HepG2 (cell line): ENCODE results near the gene FUT1. TPM values are rescaled to one million over a fixed set of nuclear protein-coding genes. Genes with fewer than 3 reads are reported as not detected.

Experiments
- ARNT2 ChIP-seq: sonication (generic); formaldehyde crosslinking; IDR thresholded peaks from 2 replicates; pipeline ENCODE4 v1.8.0; 2022; ENCODE audit warnings: mild to moderate bottlenecking, low read depth, missing genetic modification reagents, moderate library complexity
- BRD4 ChIP-seq: sonication (generic); formaldehyde crosslinking; IDR thresholded peaks from 2 replicates; pipeline ENCODE4 v1.4.0; 2020; ENCODE audit warnings: missing genetic modification reagents
- DPF2 ChIP-seq: sonication (generic); formaldehyde crosslinking; IDR thresholded peaks from 2 replicates; pipeline ENCODE4 v1.4.0; 2020; ENCODE audit warnings: mild to moderate bottlenecking, low read depth, missing genetic modification reagents, borderline replicate concordance
- NFE2L1 ChIP-seq: sonication (generic); formaldehyde crosslinking; IDR thresholded peaks from 2 replicates; pipeline ENCODE4 v1.4.0; 2020; ENCODE audit warnings: missing genetic modification reagents, mild to moderate bottlenecking, borderline replicate concordance
- SP140L ChIP-seq: sonication (generic); formaldehyde crosslinking; IDR thresholded peaks from 2 replicates; pipeline ENCODE4 v1.4.0; 2020; ENCODE audit warnings: missing genetic modification reagents, borderline replicate concordance
- TEAD2 ChIP-seq: sonication (generic); formaldehyde crosslinking; IDR thresholded peaks from 2 replicates; pipeline ENCODE4 v1.9.0; 2021; ENCODE audit warnings: missing genetic modification reagents
- ZBTB21 ChIP-seq: sonication (generic); formaldehyde crosslinking; IDR thresholded peaks from 2 replicates; pipeline ENCODE4 v1.4.0; 2020; ENCODE audit warnings: missing genetic modification reagents
- ZIK1 ChIP-seq: sonication (generic); formaldehyde crosslinking; IDR thresholded peaks from 2 replicates; pipeline ENCODE4 v1.5.0; 2020; ENCODE audit warnings: mild to moderate bottlenecking, low read depth, missing genetic modification reagents, borderline replicate concordance
- polyA plus RNA-seq, 8 experiments: library from polyadenylated mRNA; depleted of rRNA in 3 of 8; stranded (reverse) in 7 of 8; unstranded in 1 of 8; fragments of >200 nt; fragmentation: Illumina TruSeq in 4 of 8; extraction: Trizol in 4 of 8; gene quantifications; 2 replicates each; pipeline versions ENCODE4 v1.2.1 to v1.2.3, GENCODE V29; 2011 to 2016; ENCODE audit warnings: low read depth in 4 of 8, missing spikeins in 1 of 8, mixed read lengths in 1 of 8; ENCODE audit not compliant: insufficient read depth in 1 of 8
- total RNA-seq, 5 experiments: library from RNA; depleted of rRNA; stranded (reverse); fragments of >200 nt; fragmentation: Illumina TruSeq; extraction: Trizol; gene quantifications; 2 replicates each; pipeline ENCODE4 v1.2.3, GENCODE V29; 2016; ENCODE audit warnings: low read depth in 1 of 5
- TF ChIP-seq, protein P1 (sequence below): sonication (generic); formaldehyde crosslinking; IDR thresholded peaks from one replicate; pipeline ENCODE4 v1.5.1; 2020; ENCODE audit warnings: mild to moderate bottlenecking, missing genetic modification reagents; ENCODE audit errors: not compliant biosample characterization
- TF ChIP-seq, protein P2 (sequence below): sonication (generic); formaldehyde crosslinking; IDR thresholded peaks from 2 replicates; pipeline ENCODE4 v1.4.0; 2020; ENCODE audit warnings: mild to moderate bottlenecking, missing genetic modification reagents
- TF ChIP-seq, protein P3 (sequence below): sonication (generic); formaldehyde crosslinking; IDR thresholded peaks from 2 replicates; pipeline ENCODE4 v1.5.0; 2020; ENCODE audit warnings: mild to moderate bottlenecking, low read depth, missing genetic modification reagents, borderline replicate concordance
- TF ChIP-seq, protein P4 (sequence below): sonication (generic); formaldehyde crosslinking; IDR thresholded peaks from 2 replicates; pipeline ENCODE4 v1.8.0; 2022; ENCODE audit warnings: mild to moderate bottlenecking, missing genetic modification reagents, borderline replicate concordance
- TF ChIP-seq, protein P5 (sequence below): sonication (generic); formaldehyde crosslinking; IDR thresholded peaks from 2 replicates; pipeline ENCODE4 v1.5.0; 2020; ENCODE audit warnings: missing genetic modification reagents
- TF ChIP-seq, protein P6 (sequence below): sonication (generic); formaldehyde crosslinking; IDR thresholded peaks from 2 replicates; pipeline ENCODE4 v1.4.0; 2020; ENCODE audit warnings: mild to moderate bottlenecking, missing genetic modification reagents

The FUT1 gene
- total and polyA plus RNA-seq, 2 of the 13 experiments (the other 11 are each of a cell fraction or from before 2014, with no cell fraction given): 0.07 to 1.1 TPM

DNA sequence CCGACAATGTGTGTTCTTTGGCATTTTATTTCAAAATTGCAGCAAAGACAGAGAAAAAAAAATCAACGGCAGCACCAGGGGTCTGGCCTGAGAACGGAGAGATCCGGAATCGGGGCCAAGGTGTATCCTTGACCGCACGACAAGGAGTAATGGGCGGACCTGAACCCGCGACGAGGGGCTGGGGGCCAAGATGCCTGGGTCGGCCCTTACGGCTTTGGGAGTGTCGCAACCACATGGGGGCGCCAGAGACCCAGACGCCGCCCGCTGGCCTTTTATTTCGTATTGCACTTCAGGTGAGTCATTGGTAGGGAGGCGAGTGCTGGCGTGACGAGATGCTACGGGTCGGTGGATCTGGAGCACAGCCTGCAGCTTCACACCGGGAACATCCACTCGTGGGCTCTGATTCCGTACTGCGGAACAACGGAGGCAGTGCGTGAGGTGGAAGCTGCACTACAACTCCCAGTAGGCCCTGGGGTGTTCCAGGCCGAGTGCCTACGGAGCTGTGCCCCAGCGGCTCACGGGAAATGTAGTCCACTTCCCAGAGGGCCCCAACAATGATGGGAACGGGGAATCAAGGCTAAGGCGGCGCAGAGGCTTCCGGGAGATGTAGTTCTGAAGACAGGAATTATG, 42.7 kb upstream of the FUT1 start (continued):
- TF ChIP-seq, protein P1, sequence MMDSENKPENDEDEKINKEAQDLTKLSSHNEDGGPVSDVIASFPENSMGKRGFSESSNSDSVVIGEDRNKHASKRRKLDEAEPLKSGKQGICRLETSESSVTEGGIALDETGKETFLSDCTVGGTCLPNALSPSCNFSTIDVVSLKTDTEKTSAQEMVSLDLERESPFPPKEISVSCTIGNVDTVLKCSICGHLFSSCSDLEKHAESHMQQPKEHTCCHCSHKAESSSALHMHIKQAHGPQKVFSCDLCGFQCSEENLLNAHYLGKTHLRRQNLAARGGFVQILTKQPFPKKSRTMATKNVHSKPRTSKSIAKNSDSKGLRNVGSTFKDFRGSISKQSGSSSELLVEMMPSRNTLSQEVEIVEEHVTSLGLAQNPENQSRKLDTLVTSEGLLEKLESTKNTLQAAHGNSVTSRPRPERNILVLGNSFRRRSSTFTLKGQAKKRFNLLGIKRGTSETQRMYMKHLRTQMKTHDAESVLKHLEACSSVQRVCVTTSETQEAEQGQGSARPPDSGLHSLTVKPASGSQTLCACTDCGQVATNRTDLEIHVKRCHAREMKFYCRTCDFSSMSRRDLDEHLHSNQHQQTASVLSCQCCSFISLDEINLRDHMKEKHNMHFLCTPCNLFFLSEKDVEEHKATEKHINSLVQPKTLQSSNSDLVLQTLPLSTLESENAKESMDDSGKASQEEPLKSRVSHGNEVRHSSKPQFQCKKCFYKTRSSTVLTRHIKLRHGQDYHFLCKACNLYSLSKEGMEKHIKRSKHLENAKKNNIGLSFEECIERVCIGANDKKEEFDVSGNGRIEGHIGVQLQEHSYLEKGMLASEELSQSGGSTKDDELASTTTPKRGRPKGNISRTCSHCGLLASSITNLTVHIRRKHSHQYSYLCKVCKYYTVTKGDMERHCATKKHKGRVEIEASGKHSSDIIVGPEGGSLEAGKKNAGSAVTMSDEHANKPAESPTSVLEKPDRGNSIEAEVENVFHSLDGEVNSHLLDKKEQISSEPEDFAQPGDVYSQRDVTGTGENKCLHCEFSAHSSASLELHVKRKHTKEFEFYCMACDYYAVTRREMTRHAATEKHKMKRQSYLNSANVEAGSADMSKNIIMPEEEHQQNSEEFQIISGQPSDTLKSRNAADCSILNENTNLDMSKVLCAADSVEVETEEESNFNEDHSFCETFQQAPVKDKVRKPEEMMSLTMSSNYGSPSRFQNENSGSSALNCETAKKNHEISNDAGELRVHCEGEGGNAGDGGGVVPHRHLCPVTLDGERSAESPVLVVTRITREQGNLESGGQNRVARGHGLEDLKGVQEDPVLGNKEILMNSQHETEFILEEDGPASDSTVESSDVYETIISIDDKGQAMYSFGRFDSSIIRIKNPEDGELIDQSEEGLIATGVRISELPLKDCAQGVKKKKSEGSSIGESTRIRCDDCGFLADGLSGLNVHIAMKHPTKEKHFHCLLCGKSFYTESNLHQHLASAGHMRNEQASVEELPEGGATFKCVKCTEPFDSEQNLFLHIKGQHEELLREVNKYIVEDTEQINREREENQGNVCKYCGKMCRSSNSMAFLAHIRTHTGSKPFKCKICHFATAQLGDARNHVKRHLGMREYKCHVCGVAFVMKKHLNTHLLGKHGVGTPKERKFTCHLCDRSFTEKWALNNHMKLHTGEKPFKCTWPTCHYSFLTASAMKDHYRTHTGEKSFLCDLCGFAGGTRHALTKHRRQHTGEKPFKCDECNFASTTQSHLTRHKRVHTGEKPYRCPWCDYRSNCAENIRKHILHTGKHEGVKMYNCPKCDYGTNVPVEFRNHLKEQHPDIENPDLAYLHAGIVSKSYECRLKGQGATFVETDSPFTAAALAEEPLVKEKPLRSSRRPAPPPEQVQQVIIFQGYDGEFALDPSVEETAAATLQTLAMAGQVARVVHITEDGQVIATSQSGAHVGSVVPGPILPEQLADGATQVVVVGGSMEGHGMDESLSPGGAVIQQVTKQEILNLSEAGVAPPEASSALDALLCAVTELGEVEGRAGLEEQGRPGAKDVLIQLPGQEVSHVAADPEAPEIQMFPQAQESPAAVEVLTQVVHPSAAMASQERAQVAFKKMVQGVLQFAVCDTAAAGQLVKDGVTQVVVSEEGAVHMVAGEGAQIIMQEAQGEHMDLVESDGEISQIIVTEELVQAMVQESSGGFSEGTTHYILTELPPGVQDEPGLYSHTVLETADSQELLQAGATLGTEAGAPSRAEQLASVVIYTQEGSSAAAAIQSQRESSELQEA (CRISPR knock-in tag): peak; percentile 16
- no peak for TF ChIP-seq NFE2L1
- TF ChIP-seq, protein P2, sequence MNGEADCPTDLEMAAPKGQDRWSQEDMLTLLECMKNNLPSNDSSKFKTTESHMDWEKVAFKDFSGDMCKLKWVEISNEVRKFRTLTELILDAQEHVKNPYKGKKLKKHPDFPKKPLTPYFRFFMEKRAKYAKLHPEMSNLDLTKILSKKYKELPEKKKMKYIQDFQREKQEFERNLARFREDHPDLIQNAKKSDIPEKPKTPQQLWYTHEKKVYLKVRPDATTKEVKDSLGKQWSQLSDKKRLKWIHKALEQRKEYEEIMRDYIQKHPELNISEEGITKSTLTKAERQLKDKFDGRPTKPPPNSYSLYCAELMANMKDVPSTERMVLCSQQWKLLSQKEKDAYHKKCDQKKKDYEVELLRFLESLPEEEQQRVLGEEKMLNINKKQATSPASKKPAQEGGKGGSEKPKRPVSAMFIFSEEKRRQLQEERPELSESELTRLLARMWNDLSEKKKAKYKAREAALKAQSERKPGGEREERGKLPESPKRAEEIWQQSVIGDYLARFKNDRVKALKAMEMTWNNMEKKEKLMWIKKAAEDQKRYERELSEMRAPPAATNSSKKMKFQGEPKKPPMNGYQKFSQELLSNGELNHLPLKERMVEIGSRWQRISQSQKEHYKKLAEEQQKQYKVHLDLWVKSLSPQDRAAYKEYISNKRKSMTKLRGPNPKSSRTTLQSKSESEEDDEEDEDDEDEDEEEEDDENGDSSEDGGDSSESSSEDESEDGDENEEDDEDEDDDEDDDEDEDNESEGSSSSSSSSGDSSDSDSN: peak; percentile 38; the same call in 1 of the 2 replicates
- TF ChIP-seq TEAD2: no peak
- TF ChIP-seq, protein P3, sequence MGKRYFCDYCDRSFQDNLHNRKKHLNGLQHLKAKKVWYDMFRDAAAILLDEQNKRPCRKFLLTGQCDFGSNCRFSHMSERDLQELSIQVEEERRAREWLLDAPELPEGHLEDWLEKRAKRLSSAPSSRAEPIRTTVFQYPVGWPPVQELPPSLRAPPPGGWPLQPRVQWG (CRISPR knock-in tag): no peak
- no peak for TF ChIP-seq ARNT2 (CRISPR knock-in tag)
- TF ChIP-seq, protein P4, sequence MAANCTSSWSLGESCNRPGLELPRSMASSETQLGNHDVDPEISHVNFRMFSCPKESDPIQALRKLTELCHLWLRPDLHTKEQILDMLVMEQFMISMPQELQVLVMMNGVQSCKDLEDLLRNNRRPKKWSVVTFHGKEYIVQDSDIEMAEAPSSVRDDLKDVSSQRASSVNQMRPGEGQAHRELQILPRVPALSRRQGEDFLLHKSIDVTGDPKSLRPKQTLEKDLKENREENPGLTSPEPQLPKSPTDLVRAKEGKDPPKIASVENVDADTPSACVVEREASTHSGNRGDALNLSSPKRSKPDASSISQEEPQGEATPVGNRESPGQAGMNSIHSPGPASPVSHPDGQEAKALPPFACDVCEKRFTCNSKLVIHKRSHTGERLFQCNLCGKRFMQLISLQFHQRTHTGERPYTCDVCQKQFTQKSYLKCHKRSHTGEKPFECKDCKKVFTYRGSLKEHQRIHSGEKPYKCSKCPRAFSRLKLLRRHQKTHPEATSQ: no peak
- no peak for TF ChIP-seq ZBTB21 (CRISPR knock-in tag)
- no peak for TF ChIP-seq ZIK1 (CRISPR knock-in tag)
- TF ChIP-seq, protein P5, sequence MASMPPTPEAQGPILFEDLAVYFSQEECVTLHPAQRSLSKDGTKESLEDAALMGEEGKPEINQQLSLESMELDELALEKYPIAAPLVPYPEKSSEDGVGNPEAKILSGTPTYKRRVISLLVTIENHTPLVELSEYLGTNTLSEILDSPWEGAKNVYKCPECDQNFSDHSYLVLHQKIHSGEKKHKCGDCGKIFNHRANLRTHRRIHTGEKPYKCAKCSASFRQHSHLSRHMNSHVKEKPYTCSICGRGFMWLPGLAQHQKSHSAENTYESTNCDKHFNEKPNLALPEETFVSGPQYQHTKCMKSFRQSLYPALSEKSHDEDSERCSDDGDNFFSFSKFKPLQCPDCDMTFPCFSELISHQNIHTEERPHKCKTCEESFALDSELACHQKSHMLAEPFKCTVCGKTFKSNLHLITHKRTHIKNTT (CRISPR knock-in tag): 0 out of 2 replicates have a peak, but pooled peaks have one; percentile 86
- TF ChIP-seq, protein P6, sequence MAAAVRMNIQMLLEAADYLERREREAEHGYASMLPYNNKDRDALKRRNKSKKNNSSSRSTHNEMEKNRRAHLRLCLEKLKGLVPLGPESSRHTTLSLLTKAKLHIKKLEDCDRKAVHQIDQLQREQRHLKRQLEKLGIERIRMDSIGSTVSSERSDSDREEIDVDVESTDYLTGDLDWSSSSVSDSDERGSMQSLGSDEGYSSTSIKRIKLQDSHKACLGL: no peak
- no peak for TF ChIP-seq DPF2 (CRISPR knock-in tag)
- no peak for TF ChIP-seq SP140L (CRISPR knock-in tag)
- no peak for TF ChIP-seq BRD4 (CRISPR knock-in tag)
